ENCODE measurements around the gene DUSP5.
A peak's percentile ranks its signal among the peaks of the same experiment; 100 is the strongest.

The DUSP5 gene

GRCh38 chr10:110500515-110500905 lies 2.8 kb downstream of the DUSP5 start:
- no peak for DNase-seq (ENCODE audit: low spot score)
- no peak for TF ChIP-seq CTCF (IDR thresholded peaks at IDR 0.05; ENCODE audit: borderline replicate concordance, control extremely low read depth, extremely low read depth, insufficient read depth, missing control alignments)
- in situ Hi-C loops (cut with MboI; ENCODE audit: low sequenced_read_pairs, unreplicated experiment) = no loop called here

- DNase-seq (ENCODE audit: low spot score) = peak; percentile 59
- in situ Hi-C loops (cut with MboI; ENCODE audit: low sequenced_read_pairs, unreplicated experiment) = no loop called here
Observed at GRCh38 chr10:110501142-110501937, 3.6 kb downstream of the DUSP5 start.

GRCh38 chr10:110502072-110502845 lies 4.6 kb downstream of the DUSP5 start:
- TF ChIP-seq CTCF (IDR thresholded peaks at IDR 0.05; ENCODE audit: borderline replicate concordance, control extremely low read depth, extremely low read depth, insufficient read depth, missing control alignments) = no peak
- no peak for DNase-seq (ENCODE audit: low spot score)
- in situ Hi-C loops (cut with MboI; ENCODE audit: low sequenced_read_pairs, unreplicated experiment) = no loop called here

More at GRCh38 chr10:110501142-110501937, 3.6 kb downstream of the DUSP5 start:
- TF ChIP-seq CTCF (IDR thresholded peaks at IDR 0.05; ENCODE audit: borderline replicate concordance, control extremely low read depth, extremely low read depth, insufficient read depth, missing control alignments) = no peak

- in situ Hi-C loops (cut with MboI; ENCODE audit: low sequenced_read_pairs, unreplicated experiment) = no loop called here
- peak; percentile 66 for DNase-seq (ENCODE audit: low spot score)
- no peak for TF ChIP-seq CTCF (IDR thresholded peaks at IDR 0.05; ENCODE audit: borderline replicate concordance, control extremely low read depth, extremely low read depth, insufficient read depth, missing control alignments)
Observed at GRCh38 chr10:110502851-110503301, 5.2 kb downstream of the DUSP5 start.

GRCh38 chr10:110503528-110504110 lies 5.9 kb downstream of the DUSP5 start:
- no peak for TF ChIP-seq CTCF (IDR thresholded peaks at IDR 0.05; ENCODE audit: borderline replicate concordance, control extremely low read depth, extremely low read depth, insufficient read depth, missing control alignments)
- in situ Hi-C loops (cut with MboI; ENCODE audit: low sequenced_read_pairs, unreplicated experiment) = no loop called here
- no peak for DNase-seq (ENCODE audit: low spot score)

GRCh38 chr10:110504111-110504735 lies 6.5 kb downstream of the DUSP5 start:
- in situ Hi-C loops (cut with MboI; ENCODE audit: low sequenced_read_pairs, unreplicated experiment) = no loop called here
- no peak for TF ChIP-seq CTCF (IDR thresholded peaks at IDR 0.05; ENCODE audit: borderline replicate concordance, control extremely low read depth, extremely low read depth, insufficient read depth, missing control alignments)
- peak; percentile 81 for DNase-seq (ENCODE audit: low spot score)

All from GM13976 (cell line).